Measurements from ENCODE around the gene RFK. TPM values are rescaled to one million over a fixed set of nuclear protein-coding genes. Genes with fewer than 3 reads are reported as not detected.

RFK gene
- total and polyA plus RNA-seq, 8 donors = 3.8 to 57.7 (median 28.1) TPM

GRCh38 chr9:76431601-76432000 lies 37.4 kb upstream of the RFK start:
- no peaks in the 10 kb centered on the region for H3K4me1 ChIP-seq
- no peaks in the 10 kb centered on the region for H3K9me3 ChIP-seq
- no peak overlapping the region for H3K27ac ChIP-seq
- WGBS, 5 donors = 87 to 92% (median 89%) methylated on average over 8 of the region's 8 CpGs
- no peak for DNase-seq
- H3K27me3 ChIP-seq = no peaks in the 10 kb centered on the region
- H3K36me3 ChIP-seq = no peaks in the 10 kb centered on the region
- intact Hi-C loops (cut with DNase I; ENCODE audit: low total_unique reads) = no loop called here
- H3K4me3 ChIP-seq = no peak overlapping the region
- no peak for TF ChIP-seq POLR2A (IDR thresholded peaks at IDR 0.05)

GRCh38 chr9:76426807-76427419 lies 32.7 kb upstream of the RFK start:
- H3K36me3 ChIP-seq = no peaks in the 10 kb centered on the region
- no peak for DNase-seq
- no peak overlapping the region for H3K4me3 ChIP-seq
- no peaks in the 10 kb centered on the region for H3K9me3 ChIP-seq
- WGBS, 5 donors = 82 to 91% (median 88%) methylated on average over 7 of the region's 7 CpGs
- peaks cover 0 to 6% (median 2%) of the 10 kb centered on the region in 4 donors for H3K4me1 ChIP-seq
- TF ChIP-seq POLR2AphosphoS5 (IDR thresholded peaks at IDR 0.05) = no peak
- no peak for TF ChIP-seq CTCF (IDR thresholded peaks at IDR 0.05)
- no peak for TF ChIP-seq POLR2A (IDR thresholded peaks at IDR 0.05)
- no peak for TF ChIP-seq EP300 (IDR thresholded peaks at IDR 0.05)
- no peaks in the 10 kb centered on the region for H3K27me3 ChIP-seq
- no peak overlapping the region for H3K27ac ChIP-seq
- intact Hi-C loops (cut with DNase I; ENCODE audit: low total_unique reads) = no loop called here

GRCh38 chr9:76425677-76426453 lies 31.6 kb upstream of the RFK start:
- H3K27me3 ChIP-seq = no peaks in the 10 kb centered on the region
- TF ChIP-seq POLR2AphosphoS5 (IDR thresholded peaks at IDR 0.05) (no peak), CTCF (IDR thresholded peaks at IDR 0.05) (no peak), POLR2A (IDR thresholded peaks at IDR 0.05) (no peak), EP300 (IDR thresholded peaks at IDR 0.05) (no peak)
- no peak for DNase-seq
- 90 to 92% (median 91%) methylated on average over 8 of the region's 8 CpGs for WGBS, 5 donors
- H3K9me3 ChIP-seq = no peaks in the 10 kb centered on the region
- H3K4me1 ChIP-seq = peaks cover 0 to 6% (median 2%) of the 10 kb centered on the region in 4 donors
- no peak overlapping the region for H3K4me3 ChIP-seq
- H3K36me3 ChIP-seq = no peaks in the 10 kb centered on the region
- intact Hi-C loops (cut with DNase I; ENCODE audit: low total_unique reads) = no loop called here
- H3K27ac ChIP-seq = no peak overlapping the region

- Histone ChIP-seq H3K9me3 (no peaks in the 10 kb centered on the region), H3K27ac (no peak overlapping the region), H3K4me1 (peaks cover 0 to 6% (median 2%) of the 10 kb centered on the region in 4 donors), H3K36me3 (no peaks in the 10 kb centered on the region), H3K4me3 (no peak overlapping the region), H3K27me3 (no peaks in the 10 kb centered on the region)
- no peak for TF ChIP-seq POLR2AphosphoS5 (IDR thresholded peaks at IDR 0.05)
- TF ChIP-seq POLR2A (IDR thresholded peaks at IDR 0.05) = no peak
- TF ChIP-seq EP300 (IDR thresholded peaks at IDR 0.05) = no peak
- no peak for TF ChIP-seq CTCF (IDR thresholded peaks at IDR 0.05)
- intact Hi-C loops (cut with DNase I; ENCODE audit: low total_unique reads) = no loop called here
- DNase-seq = no peak
- 77 to 89% (median 87%) methylated on average over 4 of the region's 4 CpGs for WGBS, 5 donors
Observed at GRCh38 chr9:76424491-76424890, 30.3 kb upstream of the RFK start.

Measured in stomach (tissue), 9 donors.